Measurements from ENCODE around the gene NFATC2. TPM values are rescaled to one million over a fixed set of nuclear protein-coding genes. Genes with fewer than 3 reads are reported as not detected.

NFATC2 gene
- total RNA-seq, 1 donor from 2014 or later: 46.0 TPM

- Mint-ChIP-seq H3K9me3 (no peaks in the 10 kb centered on the region), H3K27me3 (peaks cover 10% of the 10 kb centered on the region), H3K4me3 (no peak overlapping the region), H3K27ac (no peak overlapping the region), H3K36me3 (ENCODE audit: low read depth) (no peaks in the 10 kb centered on the region), H3K4me1 (no peaks in the 10 kb centered on the region)
- intact Hi-C loops (cut with micrococcal nuclease): no loop called here
- ChIA-PET POLR2A (no interaction called here), CTCF (no interaction called here)
- TF ChIP-seq, protein P1, sequence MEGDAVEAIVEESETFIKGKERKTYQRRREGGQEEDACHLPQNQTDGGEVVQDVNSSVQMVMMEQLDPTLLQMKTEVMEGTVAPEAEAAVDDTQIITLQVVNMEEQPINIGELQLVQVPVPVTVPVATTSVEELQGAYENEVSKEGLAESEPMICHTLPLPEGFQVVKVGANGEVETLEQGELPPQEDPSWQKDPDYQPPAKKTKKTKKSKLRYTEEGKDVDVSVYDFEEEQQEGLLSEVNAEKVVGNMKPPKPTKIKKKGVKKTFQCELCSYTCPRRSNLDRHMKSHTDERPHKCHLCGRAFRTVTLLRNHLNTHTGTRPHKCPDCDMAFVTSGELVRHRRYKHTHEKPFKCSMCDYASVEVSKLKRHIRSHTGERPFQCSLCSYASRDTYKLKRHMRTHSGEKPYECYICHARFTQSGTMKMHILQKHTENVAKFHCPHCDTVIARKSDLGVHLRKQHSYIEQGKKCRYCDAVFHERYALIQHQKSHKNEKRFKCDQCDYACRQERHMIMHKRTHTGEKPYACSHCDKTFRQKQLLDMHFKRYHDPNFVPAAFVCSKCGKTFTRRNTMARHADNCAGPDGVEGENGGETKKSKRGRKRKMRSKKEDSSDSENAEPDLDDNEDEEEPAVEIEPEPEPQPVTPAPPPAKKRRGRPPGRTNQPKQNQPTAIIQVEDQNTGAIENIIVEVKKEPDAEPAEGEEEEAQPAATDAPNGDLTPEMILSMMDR (IDR thresholded peaks at IDR 0.05): no peak
- no peak for ATAC-seq (ENCODE audit: low read depth)
- no peak for DNase-seq
Measured at GRCh38 chr20:51352791-51353190, 189.7 kb downstream of the NFATC2 start.

DNA sequence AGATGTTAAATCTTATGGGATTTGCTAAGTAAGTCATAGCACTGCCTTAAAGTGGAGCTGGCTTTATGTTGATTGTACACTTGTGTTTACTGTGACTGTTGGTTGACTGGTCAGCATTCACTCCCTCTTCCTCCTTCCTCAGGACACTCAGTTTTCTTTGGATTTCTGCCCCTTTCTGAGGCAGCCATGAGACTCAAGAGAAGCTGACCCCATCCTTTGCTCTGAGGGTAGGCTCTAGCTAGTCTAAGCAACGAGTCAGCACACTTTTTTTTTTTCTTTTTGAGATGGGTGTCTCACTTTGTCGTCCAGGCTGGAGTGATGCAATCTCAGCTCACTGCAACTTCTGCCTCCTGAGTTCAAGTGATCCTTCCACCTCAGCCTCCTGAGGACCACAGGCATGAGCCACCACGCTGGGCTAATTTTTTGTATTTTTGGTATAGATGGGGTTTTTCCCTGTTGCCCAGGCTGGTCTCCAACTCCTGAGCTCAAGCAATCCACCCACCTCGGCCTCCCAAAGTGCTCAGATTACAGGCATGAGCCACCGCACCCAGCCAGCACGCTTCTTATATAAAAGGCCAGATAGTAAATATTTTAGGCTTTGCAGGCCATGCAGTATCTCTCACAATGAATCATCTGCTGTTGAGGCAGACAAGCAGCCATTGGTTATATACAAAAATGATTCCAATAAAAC lies 191.4 kb downstream of the NFATC2 start:
- ATAC-seq (ENCODE audit: low read depth): no peak
- TF ChIP-seq, protein P1 (IDR thresholded peaks at IDR 0.05): no peak
- POLR2A ChIA-PET: no interaction called here
- Mint-ChIP-seq H3K4me1 (no peaks in the 10 kb centered on the region), H3K4me3 (no peak overlapping the region), H3K27me3 (peaks cover 5% of the 10 kb centered on the region), H3K36me3 (ENCODE audit: low read depth) (no peaks in the 10 kb centered on the region), H3K27ac (no peak overlapping the region), H3K9me3 (no peaks in the 10 kb centered on the region)
- DNase-seq: no peak
- CTCF ChIA-PET: no interaction called here
- intact Hi-C loops (cut with micrococcal nuclease): no loop called here

DNA sequence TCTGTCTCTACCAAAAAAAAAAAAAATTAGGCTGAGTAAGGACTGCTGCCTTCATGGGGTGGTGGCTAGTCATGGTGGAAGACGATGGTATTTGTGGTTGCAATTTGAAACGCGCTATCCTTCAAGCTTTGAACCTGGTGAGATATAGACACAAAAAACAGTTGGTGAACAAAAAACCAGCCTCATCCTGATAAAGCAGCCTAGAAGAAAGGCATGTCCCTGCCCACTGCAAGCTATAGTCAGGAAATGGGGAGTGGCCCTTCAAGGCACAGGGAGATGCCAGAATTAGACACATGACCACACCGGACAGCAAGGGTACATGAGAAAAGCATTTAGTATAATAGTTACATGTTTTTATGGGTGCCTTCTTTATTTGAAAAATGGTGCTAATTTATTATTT lies 193.6 kb downstream of the NFATC2 start:
- peaks cover under 1% of the 10 kb centered on the region for H3K9me3 Mint-ChIP-seq

DNA sequence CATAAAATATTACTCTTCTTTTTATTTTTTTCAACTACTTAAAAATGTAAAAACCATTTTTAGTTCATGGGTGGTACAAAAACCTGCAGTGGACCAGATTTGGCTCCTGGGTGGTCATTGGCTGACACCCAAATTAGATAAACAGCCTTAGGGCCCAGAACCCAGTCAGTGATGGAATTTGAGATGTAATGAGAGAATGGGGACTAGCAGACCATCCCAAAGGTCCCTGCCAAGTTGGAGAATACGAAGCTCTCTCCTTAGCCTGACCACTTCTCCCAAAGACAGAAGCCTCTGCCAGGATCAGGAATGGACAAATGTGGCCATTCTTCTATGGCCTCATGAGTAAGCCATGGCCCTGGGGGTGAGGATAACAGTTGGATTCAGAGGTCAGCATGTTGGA lies 194.7 kb downstream of the NFATC2 start:
- intact Hi-C loops (cut with micrococcal nuclease): no loop called here
- CTCF ChIA-PET: no interaction called here
- TF ChIP-seq, protein P1 (IDR thresholded peaks at IDR 0.05): no peak
- no peaks in the 10 kb centered on the region for H3K36me3 Mint-ChIP-seq (ENCODE audit: low read depth)
- H3K9me3 Mint-ChIP-seq: peaks cover 4% of the 10 kb centered on the region
- no peak for ATAC-seq (ENCODE audit: low read depth)
- H3K4me3 Mint-ChIP-seq: no peak overlapping the region
- no peak overlapping the region for H3K27ac Mint-ChIP-seq
- no peak for DNase-seq
- H3K27me3 Mint-ChIP-seq: peaks cover 5% of the 10 kb centered on the region
- H3K4me1 Mint-ChIP-seq: peaks cover 3% of the 10 kb centered on the region
- POLR2A ChIA-PET: no interaction called here

More for the DNA sequence above, 193.6 kb downstream of the NFATC2 start:
- peaks cover 3% of the 10 kb centered on the region for H3K27me3 Mint-ChIP-seq
- H3K27ac Mint-ChIP-seq: no peak overlapping the region
- H3K36me3 Mint-ChIP-seq (ENCODE audit: low read depth): no peaks in the 10 kb centered on the region
- ATAC-seq (ENCODE audit: low read depth): no peak
- H3K4me3 Mint-ChIP-seq: no peak overlapping the region
- no peaks in the 10 kb centered on the region for H3K4me1 Mint-ChIP-seq
- TF ChIP-seq, protein P1 (IDR thresholded peaks at IDR 0.05): no peak
- POLR2A ChIA-PET: no interaction called here
- intact Hi-C loops (cut with micrococcal nuclease): no loop called here
- no peak for DNase-seq
- CTCF ChIA-PET: no interaction called here

- CTCF ChIA-PET: no interaction called here
- intact Hi-C loops (cut with micrococcal nuclease): no loop called here
- Mint-ChIP-seq H3K27me3 (peaks cover 5% of the 10 kb centered on the region), H3K4me3 (no peak overlapping the region), H3K4me1 (peaks cover 4% of the 10 kb centered on the region), H3K27ac (no peak overlapping the region), H3K9me3 (peaks cover 4% of the 10 kb centered on the region), H3K36me3 (ENCODE audit: low read depth) (no peaks in the 10 kb centered on the region)
- no peak for ATAC-seq (ENCODE audit: low read depth)
- POLR2A ChIA-PET: no interaction called here
- TF ChIP-seq, protein P1 (IDR thresholded peaks at IDR 0.05): no peak
- DNase-seq: no peak
Measured at GRCh38 chr20:51346686-51347485, 195.6 kb downstream of the NFATC2 start.
